IPS DF 19.7 (cell line): Measurements from ENCODE around the gene SLC25A13.

ENCODE experiments used
- DNase-seq: peaks from one replicate; pipeline ENCODE4 v3.0.0-alpha.2; 2013; ENCODE audit warnings: low read depth, low spot score

Gene SLC25A13

GRCh38 chr7:96097835-96098234, 224.1 kb downstream of the SLC25A13 start:
- DNase-seq: no peak

DNA sequence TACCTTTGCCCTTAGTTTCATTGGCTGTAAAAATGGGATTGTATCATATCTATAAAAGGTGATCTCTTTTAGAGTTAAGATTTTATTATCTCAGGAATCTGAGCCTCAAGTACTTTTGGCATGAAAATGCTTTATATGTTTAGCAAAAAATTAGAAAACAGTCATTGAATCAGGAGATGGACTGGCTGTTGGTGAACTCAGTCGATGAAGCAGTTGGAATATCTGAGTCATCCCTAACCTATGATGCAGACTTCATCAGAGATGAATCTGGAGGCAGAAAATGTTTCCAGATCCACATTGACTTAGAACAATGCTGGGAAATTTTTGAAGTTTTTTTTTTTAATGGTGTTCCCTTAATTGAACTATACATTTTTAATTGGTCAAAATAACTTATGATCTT, 228.5 kb downstream of the SLC25A13 start:
- no peak for DNase-seq

GRCh38 chr7:96090756-96091155, 231.1 kb downstream of the SLC25A13 start:
- no peak for DNase-seq

DNA sequence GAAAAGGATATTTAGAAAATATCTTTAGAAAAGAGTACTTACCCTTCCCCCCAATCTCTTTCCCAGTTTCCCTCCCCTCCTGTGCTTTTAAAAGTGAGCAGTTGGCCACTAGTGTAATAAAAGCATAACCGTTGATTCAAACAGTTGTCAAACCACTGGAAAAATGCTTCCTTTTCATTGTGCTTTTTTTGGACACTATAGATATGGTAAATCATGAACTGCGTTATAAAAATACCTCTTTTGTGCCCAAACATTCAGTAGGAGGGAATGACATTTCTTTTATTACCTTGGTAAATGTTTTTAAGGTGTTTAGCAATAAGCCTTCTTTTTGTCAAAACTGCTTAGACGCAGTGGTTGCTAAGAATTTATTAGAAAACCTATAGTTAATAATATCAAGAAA, 232.4 kb downstream of the SLC25A13 start:
- DNase-seq: no peak

- DNase-seq: no peak
Observed at GRCh38 chr7:96088579-96088978, 233.3 kb downstream of the SLC25A13 start.

DNA sequence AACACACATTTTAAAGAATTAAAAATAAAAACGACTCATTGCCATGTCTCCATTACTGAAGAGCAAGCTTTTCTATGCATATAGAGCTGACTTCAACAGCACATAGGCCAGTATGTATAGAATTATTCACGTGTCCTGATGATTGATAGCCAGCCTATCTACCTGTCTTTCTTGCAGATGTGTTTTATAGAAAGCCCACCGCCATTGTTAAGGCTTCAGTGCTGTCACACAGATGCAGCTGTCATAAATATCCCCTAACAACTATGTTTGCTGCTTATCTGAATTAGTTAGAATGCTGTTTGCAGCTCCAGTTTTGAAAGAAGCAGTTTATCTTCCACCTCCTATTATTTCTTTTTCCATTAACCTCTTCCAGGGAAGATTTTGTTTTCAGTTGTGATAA, 235.9 kb downstream of the SLC25A13 start:
- no peak for DNase-seq

DNA sequence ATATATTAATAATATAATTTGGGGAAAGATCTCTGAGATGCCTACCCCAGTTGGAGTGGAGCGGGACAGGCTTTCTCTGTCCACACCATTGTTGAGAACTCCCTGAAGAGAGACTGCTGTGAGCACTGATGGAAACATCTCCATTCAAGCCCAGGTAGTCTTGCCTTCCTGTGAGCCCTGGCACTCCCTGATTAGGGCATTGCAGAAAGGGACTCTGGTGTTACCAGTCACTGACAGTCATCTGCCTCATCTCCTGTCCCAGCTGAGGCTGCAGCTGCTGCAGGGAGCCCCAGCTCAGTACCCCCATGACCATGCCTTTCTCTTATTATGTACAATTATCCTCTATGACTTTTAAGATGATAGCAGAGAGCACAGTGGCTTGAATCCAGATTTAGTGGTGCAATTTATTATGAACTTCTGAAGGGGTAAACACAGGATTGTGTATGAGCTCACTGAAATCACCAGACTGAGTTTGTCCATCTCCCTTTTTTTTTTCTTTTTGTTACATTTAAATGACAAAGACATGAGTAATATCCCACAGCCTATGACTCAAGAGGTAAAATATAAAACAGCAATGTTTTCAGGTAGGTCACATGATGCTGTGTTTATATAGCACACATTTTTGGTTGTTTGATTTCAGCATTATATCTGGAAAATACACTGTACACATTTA, 236.9 kb downstream of the SLC25A13 start:
- DNase-seq: no peak

GRCh38 chr7:96080027-96080426, 241.9 kb downstream of the SLC25A13 start:
- no peak for DNase-seq

- no peak for DNase-seq
Observed at GRCh38 chr7:96076350-96076707, 245.6 kb downstream of the SLC25A13 start.

DNA sequence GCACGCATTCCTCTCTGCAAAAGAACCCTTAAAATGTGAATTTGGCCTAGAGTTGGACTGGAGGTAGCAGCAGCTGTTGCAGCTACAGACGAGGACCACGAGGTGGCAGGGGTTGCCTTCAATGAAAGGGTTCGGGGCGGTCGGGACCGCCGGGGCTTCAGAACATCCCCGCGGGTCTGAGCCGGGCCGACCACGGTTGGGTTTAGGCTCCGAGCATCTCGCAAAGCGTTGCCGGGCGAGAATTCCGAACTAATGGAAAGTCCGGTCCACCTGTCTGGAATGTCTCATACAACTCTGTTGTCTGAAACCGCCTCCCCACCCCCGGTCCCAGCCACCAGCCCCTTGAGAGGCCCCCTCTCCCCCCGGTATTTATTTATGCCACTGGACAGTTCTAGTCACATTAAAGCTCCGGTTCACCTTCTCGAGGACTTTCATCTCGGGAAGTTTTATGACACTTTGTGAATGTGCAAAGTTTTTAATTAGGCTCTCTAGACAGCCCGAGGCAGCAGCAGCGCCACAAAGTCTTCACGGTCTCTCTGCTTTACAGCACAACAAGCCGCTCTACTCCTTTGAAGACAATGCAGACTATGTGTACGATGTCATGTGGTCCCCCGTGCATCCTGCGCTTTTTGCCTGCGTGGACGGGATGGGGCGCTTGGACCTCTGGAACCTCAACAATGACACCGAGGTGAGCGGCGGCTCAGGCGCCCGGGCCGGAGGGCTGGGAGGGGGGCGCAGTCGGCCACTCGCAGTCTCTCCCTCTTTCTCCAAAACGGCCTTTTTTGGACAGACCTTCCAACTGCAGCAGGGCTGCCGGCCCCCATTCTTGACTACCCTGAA, 246.2 kb downstream of the SLC25A13 start:
- DNase-seq: peak; percentile 7

DNA sequence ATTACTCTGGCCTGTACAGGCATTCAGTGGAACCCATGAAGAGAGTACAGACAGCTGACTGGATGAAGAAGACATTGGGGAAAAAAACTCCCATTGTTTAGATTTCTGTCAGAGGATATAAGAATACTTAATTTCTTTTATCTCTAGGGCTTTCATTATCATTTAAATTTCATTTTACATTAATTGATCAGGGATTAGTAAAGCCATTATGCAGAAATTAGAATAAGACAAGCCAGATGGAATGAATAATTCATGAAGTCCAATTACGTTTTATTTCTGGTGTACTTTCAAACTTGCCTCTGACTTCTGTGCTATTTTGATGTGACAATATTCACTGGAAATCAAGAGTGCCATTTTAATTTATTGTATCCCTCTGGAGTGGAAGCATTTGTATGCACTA, 247.0 kb downstream of the SLC25A13 start:
- DNase-seq: no peak
